GM18870 (cell line): ENCODE data around the gene RANBP6.
"Not testable (repeated sequence)": the region's sequence is repeated elsewhere in the genome, so short reads cannot be mapped to it uniquely, and the experiment has no call there.

Experiments
- ATAC-seq: cut with Tn5 transposase; IDR thresholded peaks from one replicate; pipeline ENCODE4 v1.9.1; 2021; ENCODE audit warnings: moderate library complexity; ENCODE audit not compliant: unreplicated experiment

Gene RANBP6

GRCh38 chr9:6015278-6016157 lies at the start of gene RANBP6:
Gene RANBP6 (minus strand): TSS chr9:6015624. CDS start chr9:6015607, 17 bp downstream.
- peak; percentile 82 for ATAC-seq

GRCh38 chr9:6063146-6063545 lies 47.7 kb upstream of the RANBP6 start:
- ATAC-seq: not testable (repeated sequence)

GRCh38 chr9:6055666-6056065 lies 40.2 kb upstream of the RANBP6 start:
- ATAC-seq: no peak

GRCh38 chr9:6055216-6055615 lies 39.8 kb upstream of the RANBP6 start:
- ATAC-seq: peak; percentile 72

- peak; percentile 49 for ATAC-seq
These were observed 39.1 kb upstream of the RANBP6 start for GRCh38 chr9:6054280-6055099.

- ATAC-seq: no peak
These were observed 37.0 kb upstream of the RANBP6 start for GRCh38 chr9:6052293-6052919.

- peak; percentile 59 for ATAC-seq
These were observed 36.1 kb upstream of the RANBP6 start for GRCh38 chr9:6051511-6051950.

- no peak for ATAC-seq
These were observed 34.4 kb upstream of the RANBP6 start for GRCh38 chr9:6049798-6050197.

GRCh38 chr9:6048039-6048438 lies 32.6 kb upstream of the RANBP6 start:
- ATAC-seq: no peak

- ATAC-seq: no peak
These were observed 31.6 kb upstream of the RANBP6 start for GRCh38 chr9:6047020-6047419.

GRCh38 chr9:6045364-6045763 lies 29.9 kb upstream of the RANBP6 start:
- ATAC-seq: no peak

- no peak for ATAC-seq
These were observed 24.7 kb upstream of the RANBP6 start for GRCh38 chr9:6040077-6040476.

- ATAC-seq: no peak
These were observed 21.0 kb upstream of the RANBP6 start for GRCh38 chr9:6036391-6036790.

GRCh38 chr9:6034954-6035353 lies 19.5 kb upstream of the RANBP6 start:
- no peak for ATAC-seq

- ATAC-seq: no peak
These were observed 14.3 kb upstream of the RANBP6 start for GRCh38 chr9:6029604-6030274.

GRCh38 chr9:6024035-6024554 lies 8.7 kb upstream of the RANBP6 start:
- no peak for ATAC-seq

- ATAC-seq: not testable (repeated sequence)
These were observed 1.6 kb upstream of the RANBP6 start for GRCh38 chr9:6016975-6017374.

- no peak for ATAC-seq
These were observed 654 bp downstream of the RANBP6 start for GRCh38 chr9:6014670-6015270.

- peak; percentile 76 for ATAC-seq
These were observed 7.0 kb downstream of the RANBP6 start for GRCh38 chr9:6008169-6008979.
